Stimulated activated CD4-positive, alpha-beta T cell treated with anti-CD3 and anti-CD28 coated beads, TNF-alpha, amount 100 ng/mL, for 4 hours (primary cell): ENCODE results near the gene IRGC.
"Not testable (repeated sequence)": the region's sequence is repeated elsewhere in the genome, so short reads cannot be mapped to it uniquely, and the experiment has no call there.

ENCODE experiments used
- DNase-seq, 3 experiments: peaks; one replicate each; pipeline ENCODE4 v3.0.0-alpha.2; 2020; ENCODE audit warnings: low read depth in 3 of 3

IRGC gene

GRCh38 chr19:43754253-43754502 is 38.3 kb downstream of the IRGC start:
- DNase-seq: no peak

DNA sequence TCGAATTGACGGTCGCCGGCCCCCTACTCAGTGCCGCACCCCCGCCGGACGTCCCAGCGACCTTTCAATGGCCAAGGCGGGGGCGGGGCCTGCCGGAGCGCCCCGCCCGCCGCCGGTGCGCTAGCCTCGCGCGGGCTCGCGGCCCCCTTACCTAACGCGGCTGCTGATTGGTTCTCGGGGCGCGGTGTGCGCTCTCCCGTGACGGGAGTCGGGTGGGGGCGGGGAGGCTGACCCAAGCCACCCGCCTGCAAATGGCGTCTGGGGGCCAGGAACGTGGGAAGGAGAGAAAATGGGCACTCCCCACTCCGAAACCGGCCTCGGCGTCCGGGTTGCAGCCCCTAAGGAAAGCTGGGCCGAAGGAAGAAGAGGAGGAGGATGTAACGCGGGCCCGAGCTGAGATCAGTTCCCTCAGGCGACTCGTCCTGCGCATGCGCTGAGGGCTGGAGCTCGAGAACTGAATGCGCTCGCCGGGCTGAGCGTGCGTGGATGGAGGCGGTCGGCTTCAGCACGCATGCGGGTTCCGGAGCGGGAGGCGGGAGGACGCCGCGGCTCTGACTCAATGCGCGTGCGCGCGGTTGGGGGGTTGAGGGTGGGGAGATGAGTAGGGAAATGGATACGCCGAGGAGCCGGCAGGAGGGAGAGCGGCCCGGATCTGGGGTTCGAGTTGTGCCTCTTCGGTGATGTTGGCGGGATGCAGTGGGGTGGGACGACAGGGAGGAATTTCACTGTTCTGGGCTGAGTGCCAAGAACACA is 38.8 kb downstream of the IRGC start, which contains the start of gene SMG9:
Gene SMG9, minus strand, starts transcription at position 460 of the 753 bp plus-strand sequence. CDS start 4,221 bp downstream, outside the sequence.
- DNase-seq: peak; percentile 96 to 98 (median 98)

GRCh38 chr19:43755256-43755801 is 39.5 kb downstream of the IRGC start:
- peak; percentile 57 to 71 (median 69) for DNase-seq

- DNase-seq: no peak
These were observed 43.6 kb downstream of the IRGC start for GRCh38 chr19:43759515-43759914.

DNA sequence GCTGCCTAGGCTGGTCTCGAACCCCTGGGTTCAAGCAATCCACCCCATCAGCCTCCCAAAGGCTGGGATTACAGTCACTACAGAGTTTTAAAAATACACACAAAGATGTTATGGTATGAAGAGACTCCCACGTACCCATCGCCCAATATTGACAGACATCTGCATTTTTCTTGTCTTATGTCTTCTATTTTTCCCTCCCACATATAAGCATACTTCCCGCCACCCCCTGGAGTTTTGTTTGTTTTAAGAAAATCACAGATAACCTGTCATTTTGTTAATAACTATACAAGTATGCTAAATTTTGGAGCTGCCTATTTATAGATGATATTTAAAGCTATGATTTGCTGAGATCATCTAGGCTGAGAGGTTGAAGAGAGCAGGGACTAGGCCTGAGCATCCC is 45.1 kb downstream of the IRGC start:
- DNase-seq: no peak

GRCh38 chr19:43762814-43763213 is 46.9 kb downstream of the IRGC start:
- no peak for DNase-seq

GRCh38 chr19:43763473-43763939 is 47.6 kb downstream of the IRGC start:
- no peak for DNase-seq

GRCh38 chr19:43764684-43765083 is 48.8 kb downstream of the IRGC start:
- not testable (repeated sequence) for DNase-seq

GRCh38 chr19:43765109-43765876 is 49.4 kb downstream of the IRGC start:
- peak in 2 of 3 experiments; percentile 55 to 58 for DNase-seq

DNA sequence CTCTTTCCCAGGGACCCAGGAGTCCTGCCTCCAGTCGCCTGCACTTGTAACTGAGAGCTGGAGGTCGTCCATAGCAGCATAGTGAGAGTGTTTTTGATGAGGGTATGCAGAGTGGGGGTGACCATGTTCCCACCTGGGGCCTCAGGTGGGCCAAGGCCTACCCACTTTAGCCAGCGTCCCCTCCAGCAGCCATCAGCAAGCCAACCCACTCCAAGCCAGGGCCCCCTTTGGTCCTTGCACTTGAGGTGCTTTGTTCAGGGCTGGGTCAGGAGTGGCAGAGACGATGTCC is 50.8 kb downstream of the IRGC start:
- DNase-seq: no peak

DNA sequence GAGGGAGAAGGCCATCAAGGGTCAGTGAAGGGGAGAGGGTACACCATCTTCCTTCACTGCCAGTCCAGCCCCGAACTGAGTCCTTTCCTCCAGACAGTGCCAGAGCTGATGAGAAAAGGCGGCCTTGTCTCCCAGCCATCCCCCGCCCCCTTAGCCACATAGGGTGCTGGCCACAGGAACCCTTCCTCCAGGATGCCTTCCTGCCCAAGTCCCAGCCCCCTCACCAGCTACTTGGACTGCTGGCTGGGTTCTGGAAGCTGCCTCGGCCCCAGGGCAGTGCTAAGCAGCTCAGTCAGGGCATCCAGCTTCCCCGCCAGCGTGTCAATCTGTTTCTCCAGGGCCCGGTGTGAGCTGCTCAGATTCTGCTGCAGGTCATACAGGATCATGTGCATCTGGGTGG is 51.4 kb downstream of the IRGC start:
- no peak for DNase-seq

DNA sequence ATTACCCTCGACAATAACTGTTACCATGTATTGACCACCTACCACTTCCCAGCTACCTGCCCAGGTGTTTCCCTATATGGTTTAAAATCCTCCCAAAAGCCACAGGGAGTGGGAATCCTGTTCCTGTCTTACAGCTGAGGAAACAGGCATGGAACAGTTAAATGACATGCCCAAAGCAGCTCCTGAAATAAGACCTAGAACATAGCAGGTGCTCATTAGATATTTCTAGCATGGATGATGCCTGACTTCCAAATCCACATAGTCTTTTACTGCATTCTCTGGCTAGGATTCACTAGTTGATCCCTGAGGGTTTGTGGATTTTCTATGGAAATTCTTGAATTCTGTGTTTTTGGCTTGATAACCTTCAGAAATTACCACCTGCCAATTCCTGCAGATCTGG is 51.9 kb downstream of the IRGC start:
- DNase-seq: no peak

- no peak for DNase-seq
These were observed 52.6 kb downstream of the IRGC start for GRCh38 chr19:43768273-43769050.

- no peak for DNase-seq
These were observed 53.4 kb downstream of the IRGC start for GRCh38 chr19:43769256-43769655.
